K562 (cell line): ENCODE measurements around the gene BRSK1. TPM values are rescaled to one million over a fixed set of nuclear protein-coding genes. Genes with fewer than 3 reads are reported as not detected.

Source experiments
- ATAC-seq: fragments of 200-7000 bp; cut with Tn5 transposase; 3 replicates; pipeline ENCODE4 v1.9.1; 2020; ENCODE audit warnings: moderate library complexity
- BruUV-seq: library from RNA; stranded (reverse); fragments of 400-500 nt; replicated peaks from 2 replicates; lab custom pipeline; 2021; lab: Mats Ljungman, UMichigan
- CTCF ChIA-PET: fragments of 300-600 bp; formaldehyde crosslinking; extraction: SDS; loops from one replicate; lab custom pipeline; 2021; ENCODE audit warnings: low intra/inter-chr PET ratio; lab: Yijun Ruan, JAX
- POLR2A ChIA-PET: fragments of 300-600, 350-650 bp; sonication (Branson Sonifier 250); formaldehyde crosslinking; extraction: SDS; loops from one replicate; lab custom pipeline; 2021; ENCODE audit warnings: antibody characterized with exemption, inconsistent platforms; lab: Yijun Ruan, JAX
- DNase-seq, 4 experiments: peaks; one replicate each; pipeline versions ENCODE4 v3.0.0 to v3.0.0-alpha.2; 2011 to 2018; ENCODE audit warnings: low spot score in 3 of 4, mixed read lengths in 3 of 4; ENCODE audit errors: extremely low read depth in 1 of 4
- FAIRE-seq: peaks from 2 replicates; lab custom pipeline; 2011; peaks lifted over from hg19 to GRCh38; lab: Jason Lieb, UNC
- H2AFZ ChIP-seq: 2 replicates; pipeline ENCODE4 v1.6.0; 2011; ENCODE audit warnings: low read depth, low read length, control low read depth, inconsistent platforms
- H3K27ac ChIP-seq: fragments of 200-600 bp; 3 replicates; pipeline ENCODE4 v1.8.0; 2011; ENCODE audit warnings: low read depth, mild to moderate bottlenecking, control low read depth, inconsistent platforms, low read length, moderate library complexity, mixed read lengths; ENCODE audit errors: extremely low read depth
- H3K27me3 ChIP-seq, 2 experiments: fragments of 300-600 bp in 1 of 2; 2 replicates in 1 of 2; 3 replicates in 1 of 2; pipeline versions ENCODE4 v1.6.0 to v1.8.0; 2011; ENCODE audit warnings: inconsistent platforms in 2 of 2, low read length in 2 of 2, mild to moderate bottlenecking in 1 of 2, mixed read lengths in 1 of 2, moderate library complexity in 1 of 2; ENCODE audit not compliant: control insufficient read depth in 2 of 2, insufficient read depth in 2 of 2
- H3K36me3 ChIP-seq: fragments of 300-600 bp; 3 replicates; pipeline ENCODE4 v1.8.0; 2011; ENCODE audit warnings: mild to moderate bottlenecking, low read length, inconsistent platforms; ENCODE audit not compliant: control insufficient read depth, insufficient read depth
- H3K4me1 ChIP-seq, 2 experiments: fragments of 200-600 bp in 1 of 2; replicated peaks in 1 of 2; 2 replicates in 1 of 2; 3 replicates in 1 of 2; pipeline versions ENCODE4 v1.5.1 to v1.8.0; 2011; ENCODE audit warnings: inconsistent platforms in 2 of 2, low read length in 2 of 2, mild to moderate bottlenecking in 1 of 2, mixed read lengths in 1 of 2, moderate library complexity in 1 of 2; ENCODE audit not compliant: control insufficient read depth in 2 of 2, insufficient read depth in 2 of 2
- H3K4me2 ChIP-seq: 2 replicates; pipeline ENCODE4 v1.6.1; 2011; ENCODE audit warnings: low read length, control low read depth, inconsistent platforms, mixed read lengths; ENCODE audit not compliant: insufficient read depth
- H3K4me3 ChIP-seq: fragments of 200-600 bp; sonication (generic), shearing (Covaris generic); 2 replicates; pipeline ENCODE4 v1.5.1; 2016; ENCODE audit warnings: control low read depth, inconsistent platforms
- H3K79me2 ChIP-seq: fragments of 200-600 bp; 3 replicates; pipeline ENCODE4 v1.8.0; 2011; ENCODE audit warnings: low read length, inconsistent platforms; ENCODE audit not compliant: control insufficient read depth, insufficient read depth
- H3K9ac ChIP-seq, 2 experiments: 2 replicates each; pipeline versions ENCODE4 v1.6.0 to v1.6.1; 2011; ENCODE audit warnings: low read depth in 2 of 2, low read length in 2 of 2, control low read depth in 1 of 2, inconsistent platforms in 1 of 2, mild to moderate bottlenecking in 1 of 2, mixed read lengths in 1 of 2; ENCODE audit not compliant: insufficient read depth in 1 of 2
- H3K9me1 ChIP-seq: one replicate; pipeline ENCODE4 v1.6.0; 2011; ENCODE audit warnings: inconsistent platforms, mild to moderate bottlenecking, low read length, moderate library complexity; ENCODE audit not compliant: control insufficient read depth, insufficient read depth
- H3K9me3 ChIP-seq: replicated peaks from 2 replicates; pipeline ENCODE4 v1.5.1; 2011; ENCODE audit warnings: low read depth, low read length, inconsistent platforms; ENCODE audit not compliant: control insufficient read depth, insufficient read depth
- H4K20me1 ChIP-seq: replicated peaks from 2 replicates; pipeline ENCODE4 v1.6.1; 2011; ENCODE audit warnings: low read length, inconsistent platforms, mixed read lengths; ENCODE audit not compliant: control insufficient read depth, insufficient read depth
- CBFA2T2 ChIP-seq: fragments of 450-650 bp; conservative IDR thresholded peaks from 2 replicates; pipeline ENCODE4 v1.6.1; 2017; ENCODE audit warnings: mild to moderate bottlenecking
- EZH2 ChIP-seq: IDR thresholded peaks from 2 replicates; pipeline ENCODE4 v1.6.1; 2012; ENCODE audit warnings: low read depth, mild to moderate bottlenecking, inconsistent platforms, low read length, borderline replicate concordance
- NFRKB ChIP-seq: fragments of 450-650 bp; IDR thresholded peaks from 2 replicates; pipeline ENCODE4 v1.6.1; 2016; ENCODE audit warnings: low read depth
- SUPT5H ChIP-seq: fragments of 450-650 bp; IDR thresholded peaks from 2 replicates; pipeline ENCODE4 v1.6.1; 2016
- ZNF707 ChIP-seq: fragments of 250-450 bp; sonication (Bioruptor Pico); conservative IDR thresholded peaks from 2 replicates; pipeline ENCODE4 v1.8.0; 2022; ENCODE audit warnings: inconsistent platforms, mild to moderate bottlenecking, moderate library complexity
- WGBS: fragments of 100-300 bp; shearing (Covaris generic); methylation state at CpG from one replicate; pipeline ENCODE4 v1.1.6; 2016; ENCODE audit warnings: low coverage, mixed read lengths; ENCODE audit not compliant: insufficient coverage; ENCODE audit errors: missing lambda C conversion rate; 5-methylcytosine and 5-hydroxymethylcytosine counted together
- in situ Hi-C: fragments of 300-500 bp; cut with MboI; formaldehyde crosslinking; loops from 4 replicates; pipeline ENCODE4 v1.15.0; 2018; ENCODE audit warnings: inconsistent platforms, mixed read lengths
- intact Hi-C: fragments of 100-400 bp; cut with micrococcal nuclease; formaldehyde crosslinking; loops from 2 replicates; pipeline ENCODE4 v1.14.2; 2022
- polyA plus RNA-seq, 8 experiments: library from polyadenylated mRNA; depleted of rRNA in 4 of 8; stranded (reverse) in 5 of 8; unstranded in 3 of 8; fragments of >200 nt; fragmentation: Nextera tagmentation in 2 of 8; fragmentation: Illumina TruSeq in 1 of 8; extraction: Ambion mirVana in 2 of 8; extraction: Trizol in 1 of 8; gene quantifications; 2 replicates each; pipeline versions ENCODE4 v1.2.1 to v1.2.3, GENCODE V29; 2011 to 2014; ENCODE audit warnings: inconsistent platforms in 1 of 8, missing spikeins in 1 of 8
- total RNA-seq, 7 experiments: library from RNA; depleted of rRNA in 6 of 7; stranded (reverse); fragments of >200 nt in 6 of 7; fragmentation: Illumina TruSeq in 2 of 7; extraction: Trizol in 2 of 7; gene quantifications; 2 replicates each; pipeline versions ENCODE4 v1.2.1 to v1.2.3, GENCODE V29; 2011 to 2021; ENCODE audit warnings: low replicate concordance in 1 of 7

The BRSK1 gene
- total and polyA plus RNA-seq, 9 of the 15 experiments (the other 6 are each of a cell fraction or from before 2014, with no cell fraction given), result 1.7 to 9.3 (median 3.8) TPM; not detected in 2

DNA sequence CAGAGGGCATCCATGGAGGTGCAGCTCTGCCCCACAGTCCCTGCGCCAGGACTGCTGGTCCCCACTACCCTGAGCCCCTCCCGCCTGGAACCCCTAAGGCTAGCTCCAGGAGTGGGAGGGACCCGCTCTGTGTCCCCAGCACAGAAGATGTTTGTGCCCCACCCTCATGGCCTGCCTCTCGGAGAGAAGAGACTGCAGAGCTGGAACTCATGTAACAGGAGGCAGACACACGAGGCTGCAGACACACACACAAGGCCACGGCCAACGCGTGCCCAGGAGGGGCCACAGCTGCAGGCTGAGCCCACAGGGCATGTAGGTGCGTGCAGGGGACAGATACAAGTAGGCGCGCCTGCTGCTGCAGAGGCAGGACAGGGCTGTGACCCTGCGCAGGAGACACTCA is 44.8 kb upstream of the BRSK1 start (continued):
- TF ChIP-seq ZNF707 (no peak), CBFA2T2 (no peak), EZH2 (no peak)

DNA sequence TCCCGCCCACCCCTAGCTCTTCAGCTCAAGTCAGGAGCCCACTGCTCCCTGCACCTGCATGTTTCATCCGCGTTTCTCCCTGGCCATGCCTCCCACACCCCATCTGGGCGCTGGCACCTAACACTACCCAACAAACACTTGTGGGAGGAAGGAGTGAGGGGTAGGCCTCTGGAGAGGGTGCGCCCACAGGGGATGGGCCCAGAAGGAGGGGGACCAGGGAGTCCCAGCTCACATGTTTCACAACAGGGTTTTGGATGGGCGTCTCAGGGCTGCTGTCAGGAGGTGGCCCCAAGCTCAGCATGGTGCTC is 43.1 kb upstream of the BRSK1 start:
- TF ChIP-seq SUPT5H, result 0 out of 2 replicates have a peak, but pooled peaks have one; percentile 7
- TF ChIP-seq NFRKB, result no peak
- H3K9ac ChIP-seq, result no peak overlapping the region; a peak in 1 of 4 replicates
- H3K4me3 ChIP-seq, result no peak overlapping the region
- ChIA-PET POLR2A (interaction anchor here (1.2 to 2.4 kb wide), 3 partner anchors 10 to 167 kb away, joined by 4 to 6 read pairs (median 4); partner anchors contain the start of gene UBE2S), CTCF (no interaction called here)
- H3K79me2 ChIP-seq, result no peaks in the 10 kb centered on the region; the same call in 2 of the 3 replicates
- H3K27me3 ChIP-seq, result no peaks in the 10 kb centered on the region
- H4K20me1 ChIP-seq, result no peaks in the 10 kb centered on the region
- in situ Hi-C loops, result no loop called here
- FAIRE-seq (no peak), DNase-seq (no peak), ATAC-seq (no peak)
- no peaks in the 10 kb centered on the region for H3K9me1 ChIP-seq
- intact Hi-C loops, result no loop called here
- no TSS peak for BruUV-seq
- no peak overlapping the region for H2AFZ ChIP-seq
- no peak overlapping the region for H3K27ac ChIP-seq
- WGBS, result 97% methylated on average over 6 of the region's 6 CpGs
- H3K4me1 ChIP-seq, result peaks cover 0 to 9% of the 10 kb centered on the region in 2 experiments; a peak in 2 of 5 replicates
- no peak overlapping the region for H3K4me2 ChIP-seq
- H3K9me3 ChIP-seq, result no peaks in the 10 kb centered on the region
- H3K36me3 ChIP-seq, result peaks cover 95% of the 10 kb centered on the region
